Measurements from ENCODE around the gene C7orf25. TPM values are rescaled to one million over a fixed set of nuclear protein-coding genes. Genes with fewer than 3 reads are reported as not detected.

C7orf25 gene
- total RNA-seq, 1 experiment from 2014 or later = 3.2 TPM

GRCh38 chr7:42960762-42961161, 48.9 kb upstream of the C7orf25 start:
- no peaks in the 10 kb centered on the region for H3K36me3 ChIP-seq (ENCODE audit: low read depth, low read length)
- no peak overlapping the region for H3K4me2 ChIP-seq (ENCODE audit: low read length)
- no peak for ATAC-seq
- H2AFZ ChIP-seq (ENCODE audit: low read length) = no peak overlapping the region
- no peak for DNase-seq
- no peak overlapping the region for H3K9ac ChIP-seq (ENCODE audit: low read length)
- ChIA-PET POLR2A (ENCODE audit: unreplicated experiment) (no interaction called here), CTCF (no interaction called here)
- no peaks in the 10 kb centered on the region for H3F3A ChIP-seq (ENCODE audit: low read length, unreplicated experiment)
- H3K4me1 ChIP-seq (ENCODE audit: insufficient read depth, low read length) = no peaks in the 10 kb centered on the region
- intact Hi-C loops (cut with micrococcal nuclease) = no loop called here
- H3K9me2 ChIP-seq (replicated peaks; ENCODE audit: low read length) = no peaks in the 10 kb centered on the region
- no TSS peak for BruUV-seq (replicated peaks)
- H4K20me1 ChIP-seq (ENCODE audit: low read length) = no peaks in the 10 kb centered on the region
- no peaks in the 10 kb centered on the region for H3K79me2 ChIP-seq (ENCODE audit: low read length)
- H3K27me3 ChIP-seq (ENCODE audit: low read length) = no peaks in the 10 kb centered on the region
- no peak for TF ChIP-seq EZH2 (IDR thresholded peaks at IDR 0.05; ENCODE audit: low read length, unreplicated experiment)
- TF ChIP-seq EZH2phosphoT487 (IDR thresholded peaks at IDR 0.05; ENCODE audit: borderline replicate concordance, low read length) = no peak
- no peak for TF ChIP-seq CTCF (conservative IDR thresholded peaks at IDR 0.05; ENCODE audit: low read depth, low read length)
- H3K4me3 ChIP-seq (ENCODE audit: low read length) = no peak overlapping the region
- no peak overlapping the region for H3K27ac ChIP-seq (ENCODE audit: low read length)
- no peaks in the 10 kb centered on the region for H3K9me3 ChIP-seq (ENCODE audit: low read length)

- H3K9ac ChIP-seq (ENCODE audit: low read length) = no peak overlapping the region
- no peaks in the 10 kb centered on the region for H3K36me3 ChIP-seq (ENCODE audit: low read depth, low read length)
- ChIA-PET CTCF (no interaction called here), POLR2A (ENCODE audit: unreplicated experiment) (interaction anchor here (0.8 kb wide), 1 partner anchor 29 kb away, joined by 7 read pairs; no protein-coding TSS in a partner anchor)
- no peaks in the 10 kb centered on the region for H3K4me1 ChIP-seq (ENCODE audit: insufficient read depth, low read length)
- H3K4me3 ChIP-seq (ENCODE audit: low read length) = no peak overlapping the region
- no peaks in the 10 kb centered on the region for H3K9me2 ChIP-seq (replicated peaks; ENCODE audit: low read length)
- intact Hi-C loops (cut with micrococcal nuclease) = no loop called here
- no peaks in the 10 kb centered on the region for H3K27me3 ChIP-seq (ENCODE audit: low read length)
- no peaks in the 10 kb centered on the region for H3K9me3 ChIP-seq (ENCODE audit: low read length)
- H3K4me2 ChIP-seq (ENCODE audit: low read length) = no peak overlapping the region
- no TSS peak for BruUV-seq (replicated peaks)
- TF ChIP-seq EZH2phosphoT487 (IDR thresholded peaks at IDR 0.05; ENCODE audit: borderline replicate concordance, low read length) (no peak), CTCF (conservative IDR thresholded peaks at IDR 0.05; ENCODE audit: low read depth, low read length) (no peak), EZH2 (IDR thresholded peaks at IDR 0.05; ENCODE audit: low read length, unreplicated experiment) (no peak)
- no peak overlapping the region for H2AFZ ChIP-seq (ENCODE audit: low read length)
- H3K79me2 ChIP-seq (ENCODE audit: low read length) = no peaks in the 10 kb centered on the region
- DNase-seq (no peak), ATAC-seq (no peak)
- no peaks in the 10 kb centered on the region for H4K20me1 ChIP-seq (ENCODE audit: low read length)
- H3F3A ChIP-seq (ENCODE audit: low read length, unreplicated experiment) = no peaks in the 10 kb centered on the region
- H3K27ac ChIP-seq (ENCODE audit: low read length) = no peak overlapping the region
Measured at GRCh38 chr7:42959549-42959948, 47.7 kb upstream of the C7orf25 start.

GRCh38 chr7:42956062-42956461, 44.2 kb upstream of the C7orf25 start:
- Histone ChIP-seq H3K36me3 (ENCODE audit: low read depth, low read length) (no peaks in the 10 kb centered on the region), H3K27ac (ENCODE audit: low read length) (no peak overlapping the region), H3K4me3 (ENCODE audit: low read length) (no peak overlapping the region), H2AFZ (ENCODE audit: low read length) (no peak overlapping the region), H4K20me1 (ENCODE audit: low read length) (no peaks in the 10 kb centered on the region), H3K27me3 (ENCODE audit: low read length) (no peaks in the 10 kb centered on the region), H3K9ac (ENCODE audit: low read length) (no peak overlapping the region), H3K4me1 (ENCODE audit: insufficient read depth, low read length) (no peaks in the 10 kb centered on the region), H3F3A (ENCODE audit: low read length, unreplicated experiment) (no peaks in the 10 kb centered on the region), H3K9me2 (replicated peaks; ENCODE audit: low read length) (no peaks in the 10 kb centered on the region), H3K4me2 (ENCODE audit: low read length) (no peak overlapping the region), H3K9me3 (ENCODE audit: low read length) (no peaks in the 10 kb centered on the region), H3K79me2 (ENCODE audit: low read length) (no peaks in the 10 kb centered on the region)
- ATAC-seq = no peak
- intact Hi-C loops (cut with micrococcal nuclease) = no loop called here
- no TSS peak for BruUV-seq (replicated peaks)
- TF ChIP-seq EZH2phosphoT487 (IDR thresholded peaks at IDR 0.05; ENCODE audit: borderline replicate concordance, low read length) (no peak), CTCF (conservative IDR thresholded peaks at IDR 0.05; ENCODE audit: low read depth, low read length) (no peak), EZH2 (IDR thresholded peaks at IDR 0.05; ENCODE audit: low read length, unreplicated experiment) (no peak)
- POLR2A ChIA-PET (ENCODE audit: unreplicated experiment) = no interaction called here
- DNase-seq = no peak
- CTCF ChIA-PET = no interaction called here

All from PC-3 (cell line).